Suprapubic skin (tissue), 4 donors: Measurements from ENCODE around the gene ICAM5.

ENCODE experiments used
- CTCF ChIP-seq, 2 donors: fragments of 200-600 bp in 1 of 2; fragments of 450-650 bp in 1 of 2; sonication (generic) in 1 of 2; IDR thresholded peaks; one replicate each; pipeline ENCODE4 v1.5.1; 2016 to 2019; ENCODE audit warnings: antibody characterized with exemption in 2 of 2, mild to moderate bottlenecking in 1 of 2, moderate library complexity in 1 of 2
- POLR2A ChIP-seq, 2 donors: fragments of 450-650 bp; IDR thresholded peaks; one replicate each; pipeline ENCODE4 v1.6.1; 2017; ENCODE audit warnings: antibody characterized with exemption in 2 of 2, mild to moderate bottlenecking in 2 of 2, moderate library complexity in 2 of 2
- POLR2AphosphoS5 ChIP-seq, 3 donors: sonication (generic); formaldehyde crosslinking; IDR thresholded peaks; one replicate each; pipeline ENCODE4 v1.6.1; 2017; ENCODE audit warnings: antibody characterized with exemption in 3 of 3

- TF ChIP-seq POLR2A (IDR thresholded peaks at IDR 0.05) (no peak), CTCF (IDR thresholded peaks at IDR 0.05) (no peak), POLR2AphosphoS5 (IDR thresholded peaks at IDR 0.05) (no peak)
These were observed 6.3 kb downstream of the ICAM5 start for GRCh38 chr19:10295847-10296591.
